HG02588 (cell line): Measurements from ENCODE around the gene CC2D2A.

Source experiments
- ATAC-seq: cut with Tn5 transposase; IDR thresholded peaks from one replicate; pipeline ENCODE4 v1.9.1; 2021; ENCODE audit warnings: mild to moderate bottlenecking, moderate library complexity; ENCODE audit not compliant: unreplicated experiment

CC2D2A gene

GRCh38 chr4:15552557-15553362 is 83.1 kb downstream of the CC2D2A start:
- ATAC-seq = no peak

DNA sequence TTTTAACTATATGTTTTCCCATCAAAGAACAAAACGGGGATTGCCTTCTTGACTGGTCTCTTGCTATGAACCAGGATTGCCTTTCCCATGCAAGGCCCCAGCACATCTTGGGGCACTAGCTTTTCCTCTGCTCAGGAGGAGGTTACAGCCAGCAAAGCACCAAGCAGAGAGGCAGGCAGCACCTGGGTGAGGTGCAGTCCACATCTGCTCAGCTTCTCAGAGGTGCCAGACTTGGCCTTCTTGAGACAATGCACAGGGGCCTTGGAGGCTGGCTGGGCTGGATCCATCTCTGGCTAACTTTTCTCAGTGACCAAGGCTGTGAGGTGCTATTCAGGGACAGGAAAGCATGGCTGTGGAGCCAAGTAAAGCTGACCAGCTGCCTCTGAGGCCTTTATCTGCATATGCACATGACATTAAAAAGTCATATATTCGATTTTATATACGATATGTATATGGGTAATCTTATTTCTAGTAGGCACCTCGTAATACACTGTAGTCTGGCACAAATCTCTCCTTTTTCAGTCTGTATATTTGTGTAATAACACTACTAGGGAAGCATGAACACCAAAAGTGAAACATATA is 86.9 kb downstream of the CC2D2A start:
- no peak for ATAC-seq

- ATAC-seq = no peak
These were observed 88.3 kb downstream of the CC2D2A start for GRCh38 chr4:15557786-15558550.

DNA sequence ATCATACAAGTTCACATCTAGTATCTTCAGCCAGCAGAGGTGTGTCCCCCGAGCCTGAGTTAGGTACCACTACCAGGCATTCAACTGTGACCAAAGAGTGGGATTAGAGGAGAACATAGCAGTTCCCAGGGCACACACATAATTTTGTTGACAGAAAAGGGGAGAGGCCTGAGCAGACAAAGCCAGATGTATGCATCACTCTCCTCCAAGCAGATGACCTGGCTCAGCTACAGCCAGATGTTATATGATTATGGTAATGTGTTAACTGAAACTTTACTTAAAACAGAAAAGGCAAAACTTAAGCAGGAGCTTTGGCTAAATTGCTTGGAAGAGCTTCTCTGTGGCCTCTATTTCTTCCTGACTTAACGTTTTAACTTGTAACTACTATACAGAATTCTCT is 88.9 kb downstream of the CC2D2A start:
- ATAC-seq = no peak

GRCh38 chr4:15562114-15562513 is 92.4 kb downstream of the CC2D2A start:
- no peak for ATAC-seq

DNA sequence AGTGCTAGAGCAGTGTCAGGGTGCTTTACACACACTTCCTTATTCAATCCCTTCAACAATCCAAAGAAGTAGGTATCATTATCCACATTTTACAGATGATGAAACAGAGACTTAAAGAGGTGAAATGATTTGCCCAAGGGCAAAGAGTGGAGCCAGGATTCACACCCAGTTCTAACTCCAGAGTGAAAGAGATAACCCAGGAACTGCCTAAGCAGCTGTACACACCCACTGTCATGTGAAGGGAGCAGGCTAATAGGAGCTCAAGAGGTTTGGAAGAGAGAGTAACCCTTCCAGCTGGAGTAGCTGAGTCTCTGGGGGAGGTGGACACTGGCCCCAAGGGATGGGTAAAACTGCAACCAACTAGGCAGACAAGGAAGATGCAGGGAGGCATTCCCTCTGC is 92.9 kb downstream of the CC2D2A start:
- ATAC-seq = no peak

GRCh38 chr4:15563871-15564270 is 94.2 kb downstream of the CC2D2A start:
- ATAC-seq = no peak

DNA sequence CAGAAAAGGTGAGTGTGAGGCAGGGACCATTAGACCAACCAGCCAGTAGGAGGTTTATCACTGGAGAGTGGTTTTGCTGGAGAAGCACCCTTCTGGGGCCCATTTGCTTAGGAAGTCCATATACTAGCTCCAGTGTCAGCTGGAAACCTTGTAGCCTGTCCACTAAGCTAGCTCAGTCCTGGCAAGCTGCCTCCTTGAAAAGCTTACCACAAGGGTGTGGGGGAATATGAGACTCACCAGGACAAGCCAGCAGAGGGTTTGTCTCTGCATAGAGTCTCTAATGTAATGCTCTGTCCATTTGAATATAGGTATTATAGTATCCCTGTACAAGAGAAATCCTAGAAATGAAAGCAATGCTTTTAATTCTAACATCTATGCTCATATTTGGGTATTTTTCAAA is 99.1 kb downstream of the CC2D2A start:
- no peak for ATAC-seq

- ATAC-seq = no peak
These were observed 100.1 kb downstream of the CC2D2A start for GRCh38 chr4:15569746-15570145.

- ATAC-seq = no peak
These were observed 106.3 kb downstream of the CC2D2A start for GRCh38 chr4:15575966-15576365.

DNA sequence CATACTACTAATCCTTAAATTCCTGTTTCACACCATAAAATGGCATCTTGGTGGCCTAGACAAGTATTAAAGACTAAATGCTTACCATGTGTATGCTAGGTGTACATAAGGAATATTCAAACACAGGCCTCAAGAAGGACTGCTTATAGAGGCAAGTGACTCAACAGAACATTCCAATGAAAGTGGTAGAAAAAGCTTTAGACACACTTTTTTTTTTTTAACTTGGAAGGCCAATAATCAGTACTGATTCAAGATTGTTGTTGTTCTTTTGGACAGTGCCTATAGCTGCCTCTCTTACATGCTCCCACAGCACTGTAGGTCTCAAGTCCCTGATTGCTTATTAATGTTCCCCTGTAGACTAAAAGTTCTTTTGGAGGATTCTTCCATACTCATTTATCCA is 107.8 kb downstream of the CC2D2A start:
- no peak for ATAC-seq

- ATAC-seq = no peak
These were observed 115.1 kb downstream of the CC2D2A start for GRCh38 chr4:15584785-15585184.

- no peak for ATAC-seq
These were observed 115.6 kb downstream of the CC2D2A start for GRCh38 chr4:15585331-15585730.

DNA sequence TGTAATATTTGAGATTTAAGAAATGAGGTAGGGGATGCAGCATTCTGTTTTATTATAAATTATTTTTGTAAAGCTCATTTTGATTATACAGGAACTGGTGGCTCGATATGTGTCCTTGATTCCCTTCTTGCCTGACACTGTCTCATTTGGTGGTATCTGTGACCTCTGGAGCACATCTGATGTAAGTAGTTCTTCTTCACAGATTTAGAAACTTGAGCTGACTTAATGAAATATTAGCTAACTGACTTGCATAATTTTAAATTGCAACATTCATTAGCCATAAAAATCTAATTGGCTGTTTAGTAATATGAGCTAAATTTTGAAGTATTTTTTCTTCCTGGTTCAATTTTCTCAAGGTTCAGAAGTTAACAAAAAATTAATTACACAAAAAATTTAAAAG is 116.4 kb downstream of the CC2D2A start:
- no peak for ATAC-seq

DNA sequence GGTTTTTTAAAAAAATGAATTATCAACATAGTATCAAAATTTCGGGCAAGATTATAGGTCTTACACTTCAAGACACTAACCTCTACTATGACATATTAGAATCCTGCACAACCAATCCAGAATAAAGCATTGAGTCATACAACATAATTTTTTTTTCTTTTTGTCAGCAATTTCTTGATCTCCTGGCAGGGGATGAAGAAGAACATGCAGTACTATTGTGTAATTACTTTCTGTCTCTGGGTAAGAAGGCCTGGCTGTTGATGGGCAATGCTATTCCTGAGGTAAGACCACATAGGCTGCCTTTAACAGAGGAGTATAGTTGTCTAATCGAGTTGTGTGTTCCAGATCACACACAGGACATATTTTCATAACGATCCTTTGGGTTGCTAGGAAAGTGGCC is 118.0 kb downstream of the CC2D2A start:
- no peak for ATAC-seq

DNA sequence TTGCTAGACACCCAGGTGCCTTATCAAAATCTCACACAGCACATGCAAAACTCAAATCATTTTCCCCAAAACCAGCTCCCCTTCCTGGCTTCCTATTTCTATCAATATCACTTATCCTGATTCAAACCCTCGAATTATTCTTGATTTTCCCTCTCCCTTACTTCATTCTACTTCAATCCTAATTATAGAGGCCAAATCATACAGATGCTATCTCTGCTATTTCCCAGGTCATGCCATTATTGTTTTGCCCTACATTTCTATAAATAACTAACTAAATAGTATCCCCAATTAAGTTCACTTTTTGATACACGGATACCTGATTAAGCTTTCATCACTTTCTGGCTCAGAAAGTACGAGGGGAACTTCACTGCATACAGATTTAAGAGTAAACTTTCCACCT is 123.1 kb downstream of the CC2D2A start:
- ATAC-seq = no peak

- no peak for ATAC-seq
These were observed 129.0 kb downstream of the CC2D2A start for GRCh38 chr4:15598644-15599043.

- no peak for ATAC-seq
These were observed 130.5 kb downstream of the CC2D2A start for GRCh38 chr4:15600176-15600575.

DNA sequence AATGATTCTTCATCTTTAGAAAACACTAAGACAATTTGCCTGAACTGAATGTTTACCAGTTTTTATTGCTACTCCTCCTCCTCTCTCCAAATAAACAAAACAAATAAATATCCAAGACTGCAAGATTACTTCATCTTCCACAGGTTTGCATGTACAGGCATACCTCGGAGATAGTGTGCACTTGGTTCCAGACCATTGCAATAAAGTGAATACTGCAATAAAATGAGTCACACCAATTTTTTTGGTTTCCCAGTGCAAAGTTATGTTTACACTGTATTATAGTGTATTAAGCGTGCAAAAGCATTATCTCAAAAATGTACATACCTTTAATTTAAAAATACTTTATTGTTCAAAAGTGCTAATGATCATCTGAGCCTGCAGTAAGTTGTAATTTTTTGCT is 132.2 kb downstream of the CC2D2A start:
- no peak for ATAC-seq

GRCh38 chr4:15605537-15605936 is 135.9 kb downstream of the CC2D2A start:
- ATAC-seq = no peak

GRCh38 chr4:15610855-15611254 is 141.2 kb downstream of the CC2D2A start:
- no peak for ATAC-seq

DNA sequence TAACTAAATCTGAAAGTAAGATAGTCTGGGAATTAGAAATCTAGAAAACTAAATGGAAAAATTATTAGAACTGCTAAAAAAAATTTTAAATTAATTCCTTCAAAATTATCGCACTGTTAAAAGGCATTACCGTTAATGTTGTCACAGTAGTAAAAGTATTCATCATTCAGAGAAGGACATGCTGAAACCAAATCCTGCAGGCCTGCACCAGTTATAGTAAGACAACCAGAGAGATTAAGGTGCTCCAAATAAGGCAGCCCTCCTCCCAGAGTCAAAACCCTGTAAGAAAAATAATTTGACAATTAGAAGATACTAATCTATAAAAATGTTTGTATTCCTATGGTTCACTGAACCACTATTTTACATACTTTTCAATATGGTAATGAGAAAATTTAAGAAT is 142.5 kb downstream of the CC2D2A start:
- ATAC-seq = no peak
